H1 (cell line): ENCODE measurements around the gene MRFAP1. TPM values are rescaled to one million over a fixed set of nuclear protein-coding genes. Genes with fewer than 3 reads are reported as not detected.

Experiments used
- CTCF ChIA-PET: fragments of 300-600 bp; sonication (Branson Sonifier 250); formaldehyde crosslinking; loops from one replicate; lab custom pipeline; 2021; ENCODE audit not compliant: partially characterized antibody; lab: Charles Lee
- POLR2A ChIA-PET: fragments of 300-600 bp; sonication (Branson Sonifier 250); formaldehyde crosslinking; loops from one replicate; lab custom pipeline; 2021; ENCODE audit warnings: inconsistent platforms; ENCODE audit not compliant: partially characterized antibody; lab: Charles Lee
- DNase-seq, 2 experiments: peaks; one replicate each; pipeline versions ENCODE4 v3.0.0 to v3.0.0-alpha.2; 2010 to 2022; ENCODE audit warnings: low spot score in 2 of 2, low read depth in 1 of 2, mixed read lengths in 1 of 2
- FAIRE-seq: peaks from 2 replicates; lab custom pipeline; 2011; peaks lifted over from hg19 to GRCh38; lab: Jason Lieb, UNC
- H2AFZ ChIP-seq: 2 replicates; pipeline ENCODE4 v1.8.1; 2012; ENCODE audit warnings: low read length, inconsistent platforms
- H2AK5ac ChIP-seq: 2 replicates; pipeline ENCODE4 v1.6.1; 2013; ENCODE audit warnings: low read depth, low read length
- H2BK120ac ChIP-seq: replicated peaks from 2 replicates; pipeline ENCODE3; 2013; ENCODE audit warnings: low read depth, low read length, inconsistent platforms
- H2BK12ac ChIP-seq: 2 replicates; pipeline ENCODE4 v1.6.1; 2013; ENCODE audit warnings: low read depth, low read length
- H2BK15ac ChIP-seq: 2 replicates; pipeline ENCODE4 v1.6.1; 2013; ENCODE audit warnings: low read length
- H2BK20ac ChIP-seq: 2 replicates; pipeline ENCODE4 v1.6.1; 2013; ENCODE audit warnings: low read length
- H2BK5ac ChIP-seq: 2 replicates; pipeline ENCODE4 v1.6.1; 2013; ENCODE audit warnings: low read depth, low read length
- H3K14ac ChIP-seq: 2 replicates; pipeline ENCODE4 v1.6.1; 2013; ENCODE audit warnings: inconsistent platforms; ENCODE audit not compliant: insufficient read length
- H3K18ac ChIP-seq: 2 replicates; pipeline ENCODE4 v1.6.1; 2013; ENCODE audit warnings: low read length; ENCODE audit errors: extremely low read depth
- H3K23ac ChIP-seq: 2 replicates; pipeline ENCODE4 v1.6.1; 2013; ENCODE audit warnings: inconsistent platforms; ENCODE audit not compliant: insufficient read length
- H3K23me2 ChIP-seq: 2 replicates; pipeline ENCODE4 v1.6.1; 2013; ENCODE audit warnings: low read depth, low read length
- H3K27ac ChIP-seq: 2 replicates; pipeline ENCODE4 v1.6.1; 2011; ENCODE audit warnings: low read depth, low read length, inconsistent platforms
- H3K27me3 ChIP-seq, 4 experiments: replicated peaks in 1 of 4; 1 replicate in 1 of 4; 2 replicates in 3 of 4; pipeline versions ENCODE4 v1.6.1 to v1.8.1; 2011 to 2013; ENCODE audit warnings: low read length in 3 of 4, mild to moderate bottlenecking in 3 of 4, inconsistent platforms in 2 of 4, mixed read lengths in 2 of 4, moderate library complexity in 1 of 4; ENCODE audit not compliant: control insufficient read depth in 3 of 4, insufficient read depth in 3 of 4; ENCODE audit errors: extremely low read depth in 1 of 4
- H3K36me3 ChIP-seq, 4 experiments: 2 replicates each; pipeline versions ENCODE4 v1.6.1 to v1.8.1; 2011 to 2013; ENCODE audit warnings: mild to moderate bottlenecking in 4 of 4, low read length in 3 of 4, moderate library complexity in 2 of 4, control low read depth in 1 of 4, inconsistent platforms in 1 of 4; ENCODE audit not compliant: insufficient read depth in 4 of 4, control insufficient read depth in 2 of 4
- H3K4ac ChIP-seq: replicated peaks from 2 replicates; pipeline ENCODE3; 2013; ENCODE audit warnings: low read length, low read depth, mixed read lengths, inconsistent platforms; ENCODE audit not compliant: insufficient read length
- H3K4me1 ChIP-seq, 4 experiments: replicated peaks in 1 of 4; 1 replicate in 1 of 4; 2 replicates in 3 of 4; pipeline versions ENCODE4 v1.6.1 to v1.8.1; 2011 to 2013; ENCODE audit warnings: low read length in 3 of 4, inconsistent platforms in 2 of 4, mixed read lengths in 1 of 4; ENCODE audit not compliant: insufficient read depth in 4 of 4, control insufficient read depth in 3 of 4
- H3K4me2 ChIP-seq, 2 experiments: 2 replicates each; pipeline versions ENCODE4 v1.6.1 to v1.8.1; 2011 to 2013; ENCODE audit warnings: low read depth in 2 of 2, low read length in 2 of 2, control low read depth in 1 of 2, inconsistent platforms in 1 of 2, mild to moderate bottlenecking in 1 of 2; ENCODE audit not compliant: insufficient read depth in 1 of 2
- H3K4me3 ChIP-seq, 4 experiments: fragments of 200-600, 300-600 bp in 1 of 4; sonication (generic), shearing (Covaris generic), sonication (Bioruptor Twin) in 1 of 4; 2 replicates each; pipeline versions ENCODE4 v1.5.1 to v1.8.1; 2011 to 2016; ENCODE audit warnings: low read length in 4 of 4, low read depth in 3 of 4, control low read depth in 2 of 4, inconsistent platforms in 2 of 4, mild to moderate bottlenecking in 2 of 4, mixed read lengths in 1 of 4, moderate library complexity in 1 of 4; ENCODE audit not compliant: insufficient read depth in 2 of 4; ENCODE audit errors: extremely low read depth in 1 of 4
- H3K56ac ChIP-seq: replicated peaks from 2 replicates; pipeline ENCODE3; 2013; ENCODE audit warnings: low read depth, mild to moderate bottlenecking, mixed read lengths, low read length, inconsistent platforms; ENCODE audit not compliant: insufficient read length
- H3K79me1 ChIP-seq: 2 replicates; pipeline ENCODE4 v1.6.1; 2013; ENCODE audit warnings: low read depth, low read length, control low read depth
- H3K79me2 ChIP-seq, 2 experiments: 2 replicates each; pipeline versions ENCODE4 v1.6.1 to v1.8.1; 2012 to 2013; ENCODE audit warnings: low read length in 2 of 2, mild to moderate bottlenecking in 2 of 2, inconsistent platforms in 1 of 2; ENCODE audit not compliant: insufficient read depth in 2 of 2, control insufficient read depth in 1 of 2
- H3K9ac ChIP-seq, 4 experiments: replicated peaks in 1 of 4; 1 replicate in 1 of 4; 2 replicates in 3 of 4; pipeline versions ENCODE4 v1.6.1 to v1.8.1; 2011 to 2013; ENCODE audit warnings: low read depth in 3 of 4, low read length in 3 of 4, control low read depth in 2 of 4, mild to moderate bottlenecking in 2 of 4, moderate library complexity in 2 of 4, inconsistent platforms in 1 of 4; ENCODE audit errors: extremely low read depth in 1 of 4
- H3K9me3 ChIP-seq, 2 experiments: 2 replicates each; pipeline versions ENCODE4 v1.6.1 to v1.8.1; 2012 to 2013; ENCODE audit warnings: mild to moderate bottlenecking in 2 of 2, moderate library complexity in 2 of 2, control low read depth in 1 of 2, inconsistent platforms in 1 of 2, low read depth in 1 of 2, low read length in 1 of 2, mixed read lengths in 1 of 2; ENCODE audit not compliant: insufficient read depth in 2 of 2
- H4K20me1 ChIP-seq, 2 experiments: replicated peaks in 1 of 2; 2 replicates each; pipeline versions ENCODE3 to v1.8.1; 2011 to 2013; ENCODE audit warnings: inconsistent platforms in 2 of 2, low read length in 2 of 2, mild to moderate bottlenecking in 1 of 2; ENCODE audit not compliant: insufficient read depth in 2 of 2, control insufficient read depth in 1 of 2
- H4K5ac ChIP-seq: 2 replicates; pipeline ENCODE4 v1.6.1; 2013; ENCODE audit warnings: low read length, low read depth, mixed read lengths, inconsistent platforms; ENCODE audit not compliant: insufficient read length
- H4K8ac ChIP-seq: 2 replicates; pipeline ENCODE4 v1.8.0; 2013; ENCODE audit warnings: mild to moderate bottlenecking, moderate library complexity, low read length, inconsistent platforms; ENCODE audit not compliant: insufficient read depth; ENCODE audit errors: extremely low read depth
- H4K91ac ChIP-seq: replicated peaks from 2 replicates; pipeline ENCODE3; 2013; ENCODE audit warnings: low read length, mixed read lengths, inconsistent platforms; ENCODE audit not compliant: insufficient read length
- CEBPB ChIP-seq: IDR thresholded peaks from 2 replicates; pipeline ENCODE4 v1.6.1; 2012; ENCODE audit warnings: low read depth, low read length
- CREB1 ChIP-seq: IDR thresholded peaks from 2 replicates; pipeline ENCODE4 v1.6.1; 2012; ENCODE audit warnings: inconsistent platforms
- CTCF ChIP-seq, 3 experiments: IDR thresholded peaks; 1 replicate in 2 of 3; 2 replicates in 1 of 3; pipeline versions ENCODE4 v1.5.1 to v1.6.1; 2011; ENCODE audit warnings: low read length in 3 of 3, mild to moderate bottlenecking in 3 of 3, inconsistent platforms in 2 of 3, low read depth in 1 of 3, moderate library complexity in 1 of 3; ENCODE audit not compliant: insufficient read depth in 1 of 3; ENCODE audit errors: control extremely low read depth in 1 of 3
- FOSL1 ChIP-seq: IDR thresholded peaks from 2 replicates; pipeline ENCODE4 v1.6.1; 2011; ENCODE audit warnings: mild to moderate bottlenecking, low read depth, low read length, moderate library complexity; ENCODE audit not compliant: insufficient read depth
- GABPA ChIP-seq: IDR thresholded peaks from 2 replicates; pipeline ENCODE4 v1.6.1; 2011; ENCODE audit warnings: mild to moderate bottlenecking, low read length, moderate library complexity, borderline replicate concordance; ENCODE audit not compliant: insufficient read depth
- HDAC2 ChIP-seq, 2 experiments: fragments of 300-600 bp in 1 of 2; sonication (generic) in 1 of 2; IDR thresholded peaks; 2 replicates each; pipeline ENCODE4 v1.6.1; 2011 to 2012; ENCODE audit warnings: low read depth in 2 of 2, low read length in 2 of 2, mild to moderate bottlenecking in 2 of 2, moderate library complexity in 2 of 2, borderline replicate concordance in 1 of 2, inconsistent platforms in 1 of 2
- KDM1A ChIP-seq: fragments of 200-600, 300-600 bp; sonication (generic); IDR thresholded peaks from 2 replicates; pipeline ENCODE4 v1.7.1; 2016; ENCODE audit warnings: mild to moderate bottlenecking, low read length, borderline replicate concordance
- POU5F1 ChIP-seq: IDR thresholded peaks from 2 replicates; pipeline ENCODE4 v1.6.1; 2011; ENCODE audit warnings: low read depth, mild to moderate bottlenecking, low read length, moderate library complexity
- WGBS, 2 experiments: shearing (Covaris generic) in 1 of 2; methylation state at CpG; one replicate each; pipeline versions ENCODE4 v1.1.6 to v1.1.7; 2013 to 2015; ENCODE audit warnings: low lambda C conversion rate in 2 of 2, mixed read lengths in 2 of 2, inconsistent platforms in 1 of 2, low coverage in 1 of 2, missing lambda C conversion rate in 1 of 2; ENCODE audit not compliant: insufficient replicate concordance in 2 of 2, insufficient coverage in 1 of 2, insufficient read length in 1 of 2; ENCODE audit errors: extremely low coverage in 1 of 2, missing lambda C conversion rate in 1 of 2; 5-methylcytosine and 5-hydroxymethylcytosine counted together
- polyA plus RNA-seq, 7 experiments: library from polyadenylated mRNA; depleted of rRNA in 3 of 7; stranded (reverse) in 5 of 7; unstranded in 2 of 7; fragments of >200 nt in 5 of 7; fragments of 200-250 nt in 2 of 7; gene quantifications; 1 replicate in 5 of 7; 2 replicates in 1 of 7; 4 replicates in 1 of 7; pipeline versions ENCODE4 v1.2.1 to v1.2.3, GENCODE V29; 2011 to 2013; ENCODE audit warnings: missing spikeins in 2 of 7, mixed read lengths in 2 of 7
- total RNA-seq: library from RNA; stranded (reverse); fragmentation: NEBNext Ultra II Directional; extraction: Animal tissue kit (Norgen Biotek cat#: 25700); gene quantifications from 2 replicates; pipeline ENCODE4 v1.2.1, GENCODE V29; 2021

MRFAP1 gene
- total and polyA plus RNA-seq, 2 of the 8 experiments (the other 6 are each of a cell fraction or from before 2014, with no cell fraction given), result 108 to 307 TPM

DNA sequence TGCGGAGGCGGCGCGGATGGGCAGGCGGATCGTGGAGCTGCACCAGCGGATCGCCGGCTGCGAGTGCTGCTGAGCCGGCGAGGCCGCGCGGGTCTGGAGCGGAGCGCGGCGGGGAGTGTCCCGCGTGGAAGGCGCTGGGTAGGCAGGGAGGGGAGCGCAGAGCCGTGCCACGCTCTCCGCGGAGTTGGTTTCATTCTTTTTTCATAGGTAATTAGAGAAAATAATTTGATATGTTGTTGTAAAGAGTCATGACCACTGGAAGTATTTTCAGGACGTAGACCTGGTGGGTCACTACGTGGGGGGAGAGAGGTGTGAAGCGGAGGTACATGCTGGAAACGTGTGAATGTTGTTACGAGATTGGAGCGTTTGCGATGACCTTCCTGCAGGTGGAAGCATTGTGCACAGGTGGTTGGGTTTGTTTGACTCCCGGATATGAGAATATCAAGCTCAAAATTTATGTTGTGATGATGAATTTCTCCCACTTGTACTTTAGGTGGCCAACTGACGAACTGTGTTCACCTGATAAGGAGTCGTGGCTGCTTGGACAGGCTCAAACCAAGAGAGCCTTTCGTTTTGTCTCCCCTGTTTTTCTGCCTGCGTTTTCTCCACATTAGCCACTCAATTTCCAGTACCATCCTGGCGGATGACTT is 34.1 kb downstream of the MRFAP1 start:
- no peak overlapping the region for H3K56ac ChIP-seq
- H3K9me3 ChIP-seq, result peaks cover 0 to 6% of the 10 kb centered on the region in 2 experiments; a peak in 1 of 4 replicates
- H2AK5ac ChIP-seq, result peak overlapping the region; percentile 24; the same call in 1 of the 2 replicates
- POLR2A ChIA-PET, result interaction anchor here (0.6 to 4.0 kb wide), 18 partner anchors 9 to 405 kb away, joined by 3 to 36 read pairs (median 6); partner anchors contain the start of genes BLOC1S4, MAN2B2, MRFAP1 and WFS1
- 8% methylated on average over 39 of the region's 40 CpGs; no CpG with 5 or more reads in 1 of the 2 experiments for WGBS, 2 experiments
- H3K79me2 ChIP-seq, result peaks cover 0 to 32% of the 10 kb centered on the region in 2 experiments; a peak in 3 of 4 replicates
- peak overlapping the region; percentile 58 to 72 (median 66); a peak in 6 of 7 replicates for H3K9ac ChIP-seq
- no peak overlapping the region for H2BK120ac ChIP-seq
- no peak overlapping the region; the same call in 1 of the 2 replicates for H3K18ac ChIP-seq
- H4K91ac ChIP-seq, result no peak overlapping the region
- no peak overlapping the region for H3K4ac ChIP-seq
- H2BK15ac ChIP-seq, result no peak overlapping the region
- no peak overlapping the region for H4K5ac ChIP-seq
- peaks cover 12% of the 10 kb centered on the region for H3K79me1 ChIP-seq
- peaks cover 8 to 15% (median 11%) of the 10 kb centered on the region in 4 experiments; a peak in 6 of 8 replicates for H3K36me3 ChIP-seq
- peak overlapping the region; percentile 71 to 79 (median 76) for H3K4me3 ChIP-seq
- H4K20me1 ChIP-seq, result peaks cover 16 to 29% of the 10 kb centered on the region in 2 experiments
- H2BK20ac ChIP-seq, result no peak overlapping the region
- no peak overlapping the region; the same call in 1 of the 2 replicates for H2BK12ac ChIP-seq
- no peak for DNase-seq
- H3K23me2 ChIP-seq, result peaks cover 10% of the 10 kb centered on the region
- peaks cover 3 to 9% (median 6%) of the 10 kb centered on the region in 4 experiments; a peak in 4 of 7 replicates for H3K4me1 ChIP-seq
- no peak overlapping the region for H3K14ac ChIP-seq
- H3K27me3 ChIP-seq, result no peaks in the 10 kb centered on the region; a peak in 2 of 7 replicates
- CTCF ChIA-PET, result interaction anchor here (0.5 to 3.9 kb wide), 23 partner anchors 9 to 1021 kb away, joined by 3 to 29 read pairs (median 4); partner anchors contain the start of genes MAN2B2 and MRFAP1L1
- peak overlapping the region; percentile 86 to 92 for H3K4me2 ChIP-seq
- FAIRE-seq, result peak; percentile 86
- no peak overlapping the region for H3K23ac ChIP-seq
- no peak overlapping the region for H2BK5ac ChIP-seq
- no peak overlapping the region for H2AFZ ChIP-seq
- H3K27ac ChIP-seq, result no peak overlapping the region
- H4K8ac ChIP-seq, result no peak overlapping the region; the same call in 1 of the 2 replicates
- TF ChIP-seq CREB1 (0 out of 2 replicates have a peak, but pooled peaks have one; percentile 31), CEBPB (no peak), POU5F1 (no peak), GABPA (no peak), CTCF (IDR thresholded peaks at IDR 0.05; ENCODE audit: control extremely low read depth in 1 of 3, insufficient read depth in 1 of 3, low read depth in 1 of 3, low read length in 3 of 3) (peak in 2 of 3 experiments; percentile 55 to 63; a peak in 3 of 4 replicates), HDAC2 (IDR thresholded peaks at IDR 0.05; ENCODE audit: borderline replicate concordance in 1 of 2, low read depth in 2 of 2, low read length in 2 of 2) (0 out of 4 replicates have a peak, but pooled peaks of 1 of the 2 experiments have one; percentile 27), KDM1A (no peak), FOSL1 (no peak)
